Activated gamma-delta T cell treated with anti-CD3 and anti-CD28 coated beads, Interleukin-2, amount 50 U/mL, for 16 hours (primary cell): ENCODE measurements around the gene TDRD5.
"Not testable (repeated sequence)": the region's sequence is repeated elsewhere in the genome, so short reads cannot be mapped to it uniquely, and the experiment has no call there.

Experiments
- DNase-seq: peaks from one replicate; pipeline ENCODE4 v3.0.0-alpha.2; 2020; ENCODE audit warnings: low read depth

TDRD5 gene

GRCh38 chr1:179599623-179600249 is 8.1 kb downstream of the TDRD5 start:
- no peak for DNase-seq

- no peak for DNase-seq
These were observed 9.5 kb downstream of the TDRD5 start for GRCh38 chr1:179601093-179601492.

- DNase-seq, result no peak
These were observed 20.7 kb downstream of the TDRD5 start for GRCh38 chr1:179612361-179612760.

- no peak for DNase-seq
These were observed 39.1 kb downstream of the TDRD5 start for GRCh38 chr1:179630719-179631118.

- no peak for DNase-seq
These were observed 41.2 kb downstream of the TDRD5 start for GRCh38 chr1:179632868-179633267.

- no peak for DNase-seq
These were observed 45.7 kb downstream of the TDRD5 start for GRCh38 chr1:179637211-179637860.

GRCh38 chr1:179661018-179661417 is 69.4 kb downstream of the TDRD5 start:
- DNase-seq, result no peak

GRCh38 chr1:179663810-179664209 is 72.2 kb downstream of the TDRD5 start:
- no peak for DNase-seq

GRCh38 chr1:179677882-179678281 is 86.2 kb downstream of the TDRD5 start:
- no peak for DNase-seq

GRCh38 chr1:179694530-179694929 is 102.9 kb downstream of the TDRD5 start:
- not testable (repeated sequence) for DNase-seq

GRCh38 chr1:179702946-179703539 is 111.4 kb downstream of the TDRD5 start:
- DNase-seq, result no peak

- DNase-seq, result peak; percentile 18
These were observed 114.8 kb downstream of the TDRD5 start for GRCh38 chr1:179706339-179706941.

- no peak for DNase-seq
These were observed 115.8 kb downstream of the TDRD5 start for GRCh38 chr1:179707406-179707805.

- DNase-seq, result no peak
These were observed 117.0 kb downstream of the TDRD5 start for GRCh38 chr1:179708434-179709195.

GRCh38 chr1:179709841-179710329 is 118.3 kb downstream of the TDRD5 start:
- DNase-seq, result no peak

- no peak for DNase-seq
These were observed 122.5 kb downstream of the TDRD5 start for GRCh38 chr1:179714159-179714558.

- DNase-seq, result no peak
These were observed 123.0 kb downstream of the TDRD5 start for GRCh38 chr1:179714623-179715022.

- DNase-seq, result no peak
These were observed 127.6 kb downstream of the TDRD5 start for GRCh38 chr1:179719272-179719671.

- no peak for DNase-seq
These were observed 136.6 kb downstream of the TDRD5 start for GRCh38 chr1:179728271-179728670.

GRCh38 chr1:179729881-179730280 is 138.2 kb downstream of the TDRD5 start:
- no peak for DNase-seq

- no peak for DNase-seq
These were observed 140.0 kb downstream of the TDRD5 start for GRCh38 chr1:179731643-179732042.
